Measurements from ENCODE around the gene OLIG3. TPM values are rescaled to one million over a fixed set of nuclear protein-coding genes. Genes with fewer than 3 reads are reported as not detected.

Gene OLIG3
- total and polyA plus RNA-seq, 2 of the 13 experiments (the other 11 are each of a cell fraction or from before 2014, with no cell fraction given) = not detected

GRCh38 chr6:137512757-137513605 lies 18.8 kb upstream of the OLIG3 start:
- Histone ChIP-seq H3K27me3 (ENCODE audit: control insufficient read depth in 1 of 2, insufficient read depth in 2 of 2, low read length in 2 of 2) (peaks cover 1 to 45% of the 10 kb centered on the region in 2 experiments; a peak in 4 of 5 replicates), H3K9ac (ENCODE audit: insufficient read depth, low read depth, low read length) (no peak overlapping the region), H3K4me1 (ENCODE audit: insufficient read depth, low read length) (no peaks in the 10 kb centered on the region), H3K4me2 (ENCODE audit: low read depth, low read length) (no peak overlapping the region), H3K4me3 (replicated peaks in 1 of 3; ENCODE audit: insufficient read depth in 1 of 3, low read depth in 2 of 3, low read length in 3 of 3) (no peak overlapping the region), H4K20me1 (ENCODE audit: insufficient read depth, low read length) (no peaks in the 10 kb centered on the region), H3K79me2 (ENCODE audit: insufficient read depth, low read length) (no peaks in the 10 kb centered on the region), H2AFZ (ENCODE audit: low read length) (no peak overlapping the region), H3K27ac (ENCODE audit: extremely low read length, insufficient read depth, low read length) (no peak overlapping the region), H3K9me3 (ENCODE audit: low read length) (no peaks in the 10 kb centered on the region), H3K36me3 (replicated peaks in 1 of 2; ENCODE audit: control insufficient read depth in 1 of 2, insufficient read depth in 2 of 2, low read length in 2 of 2) (no peaks in the 10 kb centered on the region)
- DNase-seq (ENCODE audit: low spot score) (no peak), FAIRE-seq (no peak), ATAC-seq (no peak)
- ChIA-PET CTCF (ENCODE audit: low intra/inter-chr PET ratio, low total read pairs) (no interaction called here), POLR2A (no interaction called here)
- no TSS peak for BruUV-seq (replicated peaks)
- in situ Hi-C loops (cut with HindIII; ENCODE audit: extremely low pct_ligation_motif_present, low pct_unique_long_range_greater_than_20kb) = no loop called here
- WGBS (ENCODE audit: low lambda C conversion rate) = 25% methylated on average over 14 of the region's 14 CpGs
- intact Hi-C loops (cut with micrococcal nuclease; ENCODE audit: unreplicated experiment) = loop anchor here (10.0 kb wide), 1 partner anchor 238 kb away; no protein-coding TSS in a partner anchor
- TF ChIP-seq ZSCAN9 (CRISPR knock-in tag; IDR thresholded peaks at IDR 0.05; ENCODE audit: borderline replicate concordance) (no peak), ZHX2 (IDR thresholded peaks at IDR 0.05; ENCODE audit: low read depth) (no peak), ZHX2 (CRISPR knock-in tag; IDR thresholded peaks at IDR 0.05; ENCODE audit: borderline replicate concordance) (no peak)

Measured in HepG2 (cell line).